GM19467 (cell line): ENCODE data around the gene DTX1.

Experiments used
- ATAC-seq: cut with Tn5 transposase; IDR thresholded peaks from one replicate; pipeline ENCODE4 v1.9.1; 2021; ENCODE audit warnings: mild to moderate bottlenecking, moderate library complexity; ENCODE audit not compliant: unreplicated experiment

DTX1 gene

DNA sequence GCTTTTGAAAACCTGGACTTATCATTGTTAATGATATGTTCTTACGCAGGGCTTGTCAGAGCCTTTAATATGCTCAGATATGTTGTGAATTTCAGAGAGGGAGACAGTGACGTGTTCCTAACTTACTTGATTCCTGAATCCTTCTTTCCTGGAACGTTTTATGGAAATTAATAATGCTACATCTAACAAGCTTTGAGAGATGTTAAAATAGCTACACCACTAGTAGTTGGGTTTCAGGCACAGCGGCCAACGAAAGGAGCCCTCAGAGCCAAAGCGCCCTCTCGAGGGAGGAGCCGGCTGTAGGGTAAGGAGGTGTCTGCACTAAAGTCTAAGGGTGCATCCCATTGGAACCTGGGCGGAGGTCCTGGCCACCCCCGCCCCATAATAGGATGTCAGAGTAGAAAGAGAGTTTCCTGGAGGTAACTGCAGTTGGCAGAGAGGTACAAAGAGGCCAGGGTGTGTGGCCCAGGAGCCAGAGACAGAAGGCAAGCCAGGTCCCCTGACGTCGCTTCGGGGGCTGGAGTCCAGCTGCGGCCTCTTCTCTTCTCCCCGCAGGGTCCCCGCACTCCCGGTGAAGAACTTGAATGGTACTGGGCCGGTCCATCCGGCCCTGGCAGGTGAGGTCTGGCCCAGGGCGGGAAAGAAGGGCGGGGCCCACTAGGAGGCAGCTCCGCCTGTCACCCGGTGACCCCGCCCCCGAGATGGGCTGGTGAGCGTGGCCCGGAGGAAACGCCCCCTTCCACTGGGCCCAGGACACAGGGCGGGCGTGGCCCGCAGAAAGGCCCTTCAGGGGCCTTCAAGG lies 36.3 kb downstream of the DTX1 start:
- no peak for ATAC-seq

GRCh38 chr12:113093409-113094101 lies 37.0 kb downstream of the DTX1 start:
- ATAC-seq, result no peak

- ATAC-seq, result no peak
Observed at GRCh38 chr12:113094738-113095137, 38.2 kb downstream of the DTX1 start.

DNA sequence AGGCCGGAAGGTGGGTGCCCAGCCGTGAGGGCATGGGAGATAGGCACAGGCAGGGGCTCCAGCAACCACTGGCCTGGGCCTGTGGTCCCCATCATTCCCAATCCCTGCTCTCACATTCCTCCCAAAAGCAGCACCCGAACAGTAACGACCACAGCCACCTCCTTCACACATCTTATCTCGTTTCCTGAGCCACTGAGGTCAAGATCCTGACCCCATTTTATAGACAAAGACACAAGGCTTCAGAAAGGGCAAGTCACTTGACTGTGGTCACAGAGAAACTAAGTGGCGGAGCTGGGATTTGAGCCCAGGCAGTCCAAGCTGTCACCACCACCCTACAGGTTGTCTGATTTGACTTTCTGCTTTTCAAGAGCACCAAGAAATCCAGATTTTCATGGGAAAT lies 38.9 kb downstream of the DTX1 start:
- ATAC-seq, result no peak

GRCh38 chr12:113096675-113097461 lies 40.3 kb downstream of the DTX1 start:
- no peak for ATAC-seq

GRCh38 chr12:113097716-113098440 lies 41.3 kb downstream of the DTX1 start:
- ATAC-seq, result no peak

DNA sequence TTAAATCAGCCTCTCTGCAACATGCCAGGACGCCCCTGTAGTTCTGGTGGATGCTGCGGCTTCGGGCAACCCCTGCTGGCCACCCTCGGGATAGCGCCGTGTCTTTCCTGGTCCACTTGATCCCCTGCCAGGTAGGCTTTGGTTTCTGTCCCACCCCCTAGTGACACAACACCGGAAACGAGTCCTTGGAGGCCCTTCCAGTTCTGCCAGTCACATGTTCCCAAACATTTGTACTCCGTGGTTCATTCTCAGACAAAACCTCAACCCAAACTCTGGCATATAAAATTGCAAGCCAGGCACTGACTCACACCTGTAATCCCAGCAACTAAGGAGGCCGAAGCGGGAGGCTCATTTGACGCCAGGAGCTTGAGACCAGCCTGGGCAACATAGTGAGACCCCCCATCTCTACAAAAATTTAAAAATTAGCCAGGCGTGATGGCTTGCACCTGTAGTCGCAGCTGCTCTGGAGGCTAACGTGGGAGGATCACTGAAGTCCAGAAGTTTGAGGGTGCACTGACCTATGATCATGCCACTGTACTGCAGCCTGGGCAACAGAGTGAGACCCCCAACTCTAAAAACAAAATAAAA lies 42.0 kb downstream of the DTX1 start:
- no peak for ATAC-seq

DNA sequence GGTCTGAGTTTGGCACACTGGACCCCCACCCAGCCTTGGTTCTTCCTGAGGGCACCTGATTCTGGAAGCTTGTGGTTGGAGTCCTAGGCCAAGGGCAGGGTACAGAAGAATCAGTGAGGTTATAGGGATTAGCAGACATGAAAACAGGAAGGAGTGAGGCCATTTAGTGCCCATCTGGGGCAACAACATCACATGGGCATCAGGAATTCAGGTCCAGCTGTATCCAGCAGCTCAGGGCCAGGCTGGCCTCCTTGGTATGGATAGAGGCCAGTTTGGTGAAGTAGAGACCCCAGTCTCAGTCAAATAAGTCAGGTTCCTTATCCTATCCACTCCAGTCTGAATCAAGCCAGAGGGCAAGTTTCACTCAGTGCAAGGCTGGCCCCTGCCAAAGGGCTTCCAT lies 42.8 kb downstream of the DTX1 start:
- ATAC-seq, result no peak

- no peak for ATAC-seq
Observed at GRCh38 chr12:113099764-113100163, 43.2 kb downstream of the DTX1 start.

DNA sequence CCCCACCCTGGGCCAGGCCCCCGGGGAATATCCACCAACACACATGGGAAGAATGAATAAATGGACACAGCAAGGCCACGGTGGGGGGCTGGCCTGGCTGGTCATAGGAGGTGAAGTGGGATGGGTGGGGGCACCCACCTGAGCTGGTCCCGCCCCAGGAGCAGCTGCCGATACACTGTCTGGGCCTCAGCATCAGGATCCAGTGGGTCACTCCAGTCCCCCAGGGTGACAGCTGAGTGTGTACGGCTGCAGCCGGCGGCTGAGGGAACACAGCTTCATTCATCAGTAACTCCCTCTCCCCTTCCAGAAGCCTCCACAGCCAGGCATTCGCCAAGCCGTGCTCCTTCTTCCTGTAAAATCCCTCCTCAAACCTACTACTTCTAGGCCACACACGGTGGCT lies 45.2 kb downstream of the DTX1 start:
- ATAC-seq, result no peak

- ATAC-seq, result no peak
Observed at GRCh38 chr12:113102811-113103210, 46.3 kb downstream of the DTX1 start.

- ATAC-seq, result no peak
Observed at GRCh38 chr12:113103756-113104450, 47.4 kb downstream of the DTX1 start.

DNA sequence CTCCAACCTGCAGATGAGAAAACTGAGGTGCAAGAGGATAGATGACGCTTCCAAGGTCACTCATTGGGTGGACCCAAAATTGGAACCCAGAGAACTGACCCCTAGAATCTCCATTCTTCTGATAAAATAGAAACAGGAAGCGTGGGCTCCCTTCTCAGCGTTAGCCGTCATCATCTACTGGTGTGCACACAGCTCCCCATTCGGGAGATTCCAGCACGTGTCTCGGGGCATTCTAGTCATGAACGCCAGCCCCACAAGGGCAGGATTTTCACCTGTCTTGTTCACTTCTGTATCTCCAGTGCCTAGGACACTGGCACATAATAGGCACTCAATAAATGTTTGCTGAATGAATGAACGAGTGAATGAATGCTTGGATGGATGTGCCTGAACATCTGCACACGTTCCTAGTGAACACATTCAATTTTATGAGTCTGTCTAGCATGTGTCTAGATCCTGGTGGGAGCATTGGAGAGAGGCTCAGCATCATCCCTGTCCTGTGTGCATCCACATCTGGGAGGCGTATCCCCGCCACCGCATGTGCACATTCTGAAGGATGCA lies 48.5 kb downstream of the DTX1 start:
- no peak for ATAC-seq

DNA sequence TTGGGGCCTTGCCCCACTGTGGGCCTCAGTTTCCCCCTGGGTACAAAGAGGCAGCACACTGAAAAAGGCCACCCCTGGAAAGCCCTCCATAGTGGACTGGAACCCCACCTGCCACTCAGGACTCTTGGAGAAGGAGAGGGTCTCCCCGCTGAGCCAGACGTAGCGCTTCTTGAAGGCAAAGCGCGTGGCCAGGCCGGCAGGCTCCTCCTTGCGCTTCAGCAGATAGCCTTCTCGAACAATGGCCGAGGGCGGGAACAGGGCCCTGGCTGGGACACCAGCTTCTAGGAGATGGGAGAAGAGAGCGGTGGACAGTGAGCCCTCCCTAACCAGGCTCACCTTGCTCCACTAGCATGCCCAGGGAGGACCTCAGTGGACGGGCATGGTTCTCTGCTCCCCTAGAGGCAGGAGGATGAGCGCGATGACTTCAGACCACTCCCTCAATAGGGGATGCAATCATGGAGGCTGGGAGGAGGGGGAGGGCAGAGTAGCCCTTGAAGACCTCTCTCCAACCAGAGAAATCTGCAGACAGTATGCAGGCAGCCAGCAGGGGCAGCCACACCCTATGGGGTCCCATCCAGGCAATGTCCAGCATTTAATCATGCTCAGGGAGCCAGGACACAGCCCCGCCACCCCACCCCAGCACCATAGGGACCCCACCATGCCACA lies 49.2 kb downstream of the DTX1 start:
- ATAC-seq, result no peak

GRCh38 chr12:113106361-113106760 lies 49.8 kb downstream of the DTX1 start:
- ATAC-seq, result no peak

- no peak for ATAC-seq
Observed at GRCh38 chr12:113108308-113108707, 51.8 kb downstream of the DTX1 start.

DNA sequence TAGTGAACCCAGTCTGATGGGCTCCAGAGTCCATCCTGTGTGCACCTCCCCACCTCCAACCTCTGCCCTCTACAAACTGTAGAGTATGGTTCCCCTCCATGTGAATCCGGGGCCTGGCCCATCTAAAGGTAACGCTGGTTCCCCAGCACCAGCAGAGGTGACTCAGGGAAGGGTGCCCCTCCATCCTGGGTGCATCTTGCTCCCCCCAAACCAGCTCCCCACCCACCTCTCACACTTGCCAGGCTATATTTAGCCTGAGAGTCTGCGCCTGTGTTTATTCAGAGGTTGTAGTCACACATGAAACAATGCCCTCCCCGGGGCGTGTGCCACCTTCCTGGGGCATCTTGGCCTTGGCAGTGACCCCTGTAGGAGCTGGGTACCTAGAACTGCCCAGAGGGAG lies 52.8 kb downstream of the DTX1 start:
- no peak for ATAC-seq

DNA sequence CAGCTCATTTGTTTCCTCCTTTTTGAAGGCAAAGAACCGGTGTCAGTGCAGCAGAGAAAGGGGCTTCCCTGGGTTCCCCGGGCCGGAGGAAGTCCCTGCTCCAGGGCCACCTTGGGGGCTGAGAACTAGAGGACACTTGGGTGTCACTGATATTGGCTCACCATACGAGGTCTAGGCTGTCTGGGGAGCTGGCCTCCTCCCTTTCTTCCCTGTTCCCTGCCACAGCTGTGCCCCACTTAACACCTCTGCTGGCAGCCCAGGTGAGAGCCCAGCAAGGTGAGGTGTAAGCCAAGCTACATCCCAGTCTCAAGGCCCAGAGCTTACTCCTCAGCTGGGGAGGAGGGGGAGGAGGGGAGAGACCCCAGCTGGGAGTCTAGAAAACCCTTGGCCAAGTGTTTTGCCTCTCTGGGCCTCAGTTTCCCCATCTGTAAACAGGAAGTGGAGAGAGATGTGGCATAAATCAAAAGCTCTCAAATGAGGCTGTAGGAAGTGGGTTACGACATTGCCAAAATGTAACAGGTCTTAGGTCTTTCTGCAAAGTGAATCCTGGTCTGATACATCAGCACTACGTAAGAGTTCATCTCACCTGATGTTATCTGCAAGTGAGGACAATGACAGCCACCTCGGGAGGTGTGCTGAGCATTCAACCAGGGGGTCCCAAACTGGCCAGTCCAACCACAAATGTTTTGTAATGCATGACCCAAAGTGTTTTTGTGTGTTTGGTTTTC lies 53.5 kb downstream of the DTX1 start:
- ATAC-seq, result no peak

- no peak for ATAC-seq
Observed at GRCh38 chr12:113111247-113111646, 54.7 kb downstream of the DTX1 start.
